ENCODE data around the gene VMP1.

DNA sequence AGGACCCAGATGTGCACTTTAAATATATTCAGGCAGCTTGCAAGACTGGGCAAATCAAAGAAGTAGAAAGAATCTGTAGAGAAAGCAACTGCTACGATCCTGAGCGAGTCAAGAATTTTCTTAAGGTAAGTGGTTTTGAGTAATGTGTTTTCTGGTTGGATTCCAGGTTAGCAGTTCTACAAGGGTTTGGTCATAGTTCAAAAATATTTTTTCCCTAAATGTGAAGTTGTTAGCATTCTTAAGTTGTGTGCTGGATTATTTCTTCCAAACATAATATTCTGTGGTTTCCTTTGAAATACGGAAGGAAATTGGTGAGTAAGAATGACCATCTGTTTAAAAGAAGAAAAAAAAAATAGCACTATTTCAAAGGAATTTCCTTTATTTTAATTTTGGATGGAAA is 38.6 kb upstream of the VMP1 start:
- TF ChIP-seq POLR2A (IDR thresholded peaks at IDR 0.05; ENCODE audit: low read length) (no peak), CHD2 (IDR thresholded peaks at IDR 0.05; ENCODE audit: low read length, partially characterized antibody) (no peak)
